Endodermal cell (in vitro differentiated cells): ENCODE data around the gene DCAF5. TPM values are rescaled to one million over a fixed set of nuclear protein-coding genes. Genes with fewer than 3 reads are reported as not detected.
"Not testable (repeated sequence)": the region's sequence is repeated elsewhere in the genome, so short reads cannot be mapped to it uniquely, and the experiment has no call there.

ENCODE experiments used
- DNase-seq: peaks from one replicate; pipeline ENCODE4 v3.0.0-alpha.2; 2017
- H3K27ac ChIP-seq: 2 replicates; pipeline ENCODE4 v1.5.1; 2013; ENCODE audit warnings: mild to moderate bottlenecking, low read depth, low read length, moderate library complexity
- H3K27me3 ChIP-seq: 2 replicates; pipeline ENCODE4 v1.6.1; 2013; ENCODE audit warnings: mild to moderate bottlenecking, low read length, moderate library complexity; ENCODE audit not compliant: insufficient read depth, control insufficient read depth, poor library complexity, severe bottlenecking
- H3K36me3 ChIP-seq: 2 replicates; pipeline ENCODE4 v1.7.0; 2013; ENCODE audit warnings: mild to moderate bottlenecking, low read length, moderate library complexity; ENCODE audit not compliant: control insufficient read depth, insufficient read depth
- H3K4me1 ChIP-seq: one replicate; pipeline ENCODE4 v1.7.0; 2013; ENCODE audit warnings: low read length; ENCODE audit not compliant: control insufficient read depth, insufficient read depth
- H3K4me3 ChIP-seq: 2 replicates; pipeline ENCODE4 v1.5.1; 2013; ENCODE audit warnings: mild to moderate bottlenecking, low read length, moderate library complexity
- H3K9ac ChIP-seq: 2 replicates; pipeline ENCODE4 v1.6.1; 2013; ENCODE audit warnings: mild to moderate bottlenecking, low read length, moderate library complexity; ENCODE audit not compliant: poor library complexity, severe bottlenecking; ENCODE audit errors: extremely low read depth
- H3K9me3 ChIP-seq: 2 replicates; pipeline ENCODE4 v1.6.1; 2013; ENCODE audit warnings: mild to moderate bottlenecking, low read length, moderate library complexity; ENCODE audit not compliant: control insufficient read depth
- H3K27ac Mint-ChIP-seq: 2 replicates; pipeline ENCODE4 v1.8.0; 2020; ENCODE audit warnings: mixed read lengths
- H3K27me3 Mint-ChIP-seq: 2 replicates; pipeline ENCODE4 v1.8.0; 2021; ENCODE audit warnings: mild to moderate bottlenecking, mixed read lengths; ENCODE audit not compliant: insufficient read depth
- H3K36me3 Mint-ChIP-seq: 2 replicates; pipeline ENCODE4 v1.8.0; 2020; ENCODE audit warnings: low read depth, mixed read lengths
- H3K4me1 Mint-ChIP-seq: 2 replicates; pipeline ENCODE4 v1.8.0; 2020; ENCODE audit warnings: mixed read lengths
- H3K4me3 Mint-ChIP-seq: 2 replicates; pipeline ENCODE4 v1.8.0; 2020; ENCODE audit warnings: mild to moderate bottlenecking, moderate library complexity, mixed read lengths
- H3K9me3 Mint-ChIP-seq: 2 replicates; pipeline ENCODE4 v1.8.0; 2020; ENCODE audit warnings: mild to moderate bottlenecking, mixed read lengths
- WGBS, 2 experiments: methylation state at CpG; one replicate each; pipeline versions ENCODE4 v1.1.5 to v1.1.7; 2013; ENCODE audit warnings: missing lambda C conversion rate in 2 of 2, mixed read lengths in 1 of 2; ENCODE audit not compliant: insufficient coverage in 1 of 2, insufficient read length in 1 of 2; 5-methylcytosine and 5-hydroxymethylcytosine counted together
- total RNA-seq, 2 donors: library from RNA; stranded (reverse); fragmentation: NEBNext Ultra II Directional in 1 of 2; extraction: Animal tissue kit (Norgen Biotek cat#: 25700) in 1 of 2; gene quantifications; 2 replicates in 1 of 2; 3 replicates in 1 of 2; pipeline ENCODE4 v1.2.1, GENCODE V29; 2021
- TF ChIP-seq, protein P1 (sequence below): fragments of 200-600 bp; sonication (generic); conservative IDR thresholded peaks from 2 replicates; pipeline ENCODE4 v1.5.0; 2021; ENCODE audit warnings: antibody characterized with exemption, mild to moderate bottlenecking

The DCAF5 gene
- total RNA-seq, 2 donors from 2014 or later: 61.1 to 69.6 TPM

DNA sequence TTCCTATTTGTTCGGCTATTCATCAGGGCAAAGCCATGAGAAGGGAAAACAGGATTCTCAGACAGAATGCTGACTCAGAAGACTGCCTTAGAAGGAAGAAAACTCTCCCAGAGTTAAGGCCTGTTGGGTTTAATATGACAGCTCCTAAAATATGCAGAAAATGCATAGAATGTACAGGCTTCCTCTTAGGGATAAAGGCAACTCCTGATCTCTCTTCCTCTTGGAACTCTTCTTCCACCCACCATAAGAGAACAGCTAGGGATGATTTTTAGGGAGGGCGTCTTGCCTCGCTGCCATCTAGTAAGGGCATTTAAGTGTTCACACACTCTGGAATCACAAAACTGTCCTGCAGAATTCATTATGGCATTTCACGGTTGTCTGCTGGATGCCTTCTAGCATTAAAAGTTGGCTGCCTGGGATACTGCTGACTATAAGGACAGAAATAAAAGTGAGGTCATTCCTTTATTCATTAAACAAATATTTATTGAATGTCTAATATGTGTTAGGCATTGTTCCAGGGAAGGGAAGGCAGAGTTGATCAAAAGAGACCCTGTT is 73.7 kb downstream of the DCAF5 start:
- Mint-ChIP-seq H3K36me3 (peaks cover 51% of the 10 kb centered on the region), H3K4me3 (no peak overlapping the region), H3K27me3 (no peaks in the 10 kb centered on the region), H3K27ac (peak overlapping the region; percentile 45), H3K4me1 (peaks cover 44% of the 10 kb centered on the region), H3K9me3 (no peaks in the 10 kb centered on the region)
- TF ChIP-seq, protein P1, sequence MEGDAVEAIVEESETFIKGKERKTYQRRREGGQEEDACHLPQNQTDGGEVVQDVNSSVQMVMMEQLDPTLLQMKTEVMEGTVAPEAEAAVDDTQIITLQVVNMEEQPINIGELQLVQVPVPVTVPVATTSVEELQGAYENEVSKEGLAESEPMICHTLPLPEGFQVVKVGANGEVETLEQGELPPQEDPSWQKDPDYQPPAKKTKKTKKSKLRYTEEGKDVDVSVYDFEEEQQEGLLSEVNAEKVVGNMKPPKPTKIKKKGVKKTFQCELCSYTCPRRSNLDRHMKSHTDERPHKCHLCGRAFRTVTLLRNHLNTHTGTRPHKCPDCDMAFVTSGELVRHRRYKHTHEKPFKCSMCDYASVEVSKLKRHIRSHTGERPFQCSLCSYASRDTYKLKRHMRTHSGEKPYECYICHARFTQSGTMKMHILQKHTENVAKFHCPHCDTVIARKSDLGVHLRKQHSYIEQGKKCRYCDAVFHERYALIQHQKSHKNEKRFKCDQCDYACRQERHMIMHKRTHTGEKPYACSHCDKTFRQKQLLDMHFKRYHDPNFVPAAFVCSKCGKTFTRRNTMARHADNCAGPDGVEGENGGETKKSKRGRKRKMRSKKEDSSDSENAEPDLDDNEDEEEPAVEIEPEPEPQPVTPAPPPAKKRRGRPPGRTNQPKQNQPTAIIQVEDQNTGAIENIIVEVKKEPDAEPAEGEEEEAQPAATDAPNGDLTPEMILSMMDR: no peak
- peaks cover 71% of the 10 kb centered on the region for H3K36me3 ChIP-seq
- H3K4me3 ChIP-seq: no peak overlapping the region
- no peaks in the 10 kb centered on the region for H3K9me3 ChIP-seq
- 88 to 95% methylated on average over 3 to 4 of the region's 4 CpGs for WGBS, 2 experiments
- H3K9ac ChIP-seq: no peak overlapping the region
- no peak for DNase-seq
- H3K27ac ChIP-seq: peak overlapping the region; percentile 78
- H3K27me3 ChIP-seq: no peaks in the 10 kb centered on the region
- H3K4me1 ChIP-seq: no peaks in the 10 kb centered on the region

DNA sequence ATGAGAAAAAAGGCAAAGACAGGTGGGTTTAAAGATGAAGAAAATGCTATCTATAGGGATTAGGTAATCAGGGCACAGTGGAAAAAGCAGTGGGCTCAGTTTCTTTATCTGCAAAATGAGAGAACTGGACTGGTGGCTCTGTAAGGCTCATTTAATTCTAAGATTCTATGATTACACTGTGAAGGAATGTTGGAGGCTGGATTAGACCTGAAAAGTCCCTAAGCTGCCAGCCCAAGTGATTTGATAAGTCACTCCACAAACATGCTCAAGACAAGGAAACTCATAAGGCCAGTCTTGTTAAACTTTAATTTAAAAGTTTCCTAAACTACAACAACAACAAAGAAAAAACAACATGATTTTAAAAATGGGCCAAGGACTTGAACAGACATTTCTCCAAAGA is 75.1 kb downstream of the DCAF5 start:
- Mint-ChIP-seq H3K4me1 (peaks cover 44% of the 10 kb centered on the region), H3K36me3 (peaks cover 51% of the 10 kb centered on the region), H3K27ac (peak overlapping the region; percentile 80), H3K4me3 (no peak overlapping the region), H3K27me3 (no peaks in the 10 kb centered on the region), H3K9me3 (no peaks in the 10 kb centered on the region)
- H3K4me3 ChIP-seq: no peak overlapping the region
- no peaks in the 10 kb centered on the region for H3K9me3 ChIP-seq
- H3K27ac ChIP-seq: no peak overlapping the region
- peaks cover 71% of the 10 kb centered on the region for H3K36me3 ChIP-seq
- H3K4me1 ChIP-seq: peaks cover 3% of the 10 kb centered on the region
- no peak overlapping the region for H3K9ac ChIP-seq
- DNase-seq: no peak
- TF ChIP-seq, protein P1: no peak
- H3K27me3 ChIP-seq: no peaks in the 10 kb centered on the region

DNA sequence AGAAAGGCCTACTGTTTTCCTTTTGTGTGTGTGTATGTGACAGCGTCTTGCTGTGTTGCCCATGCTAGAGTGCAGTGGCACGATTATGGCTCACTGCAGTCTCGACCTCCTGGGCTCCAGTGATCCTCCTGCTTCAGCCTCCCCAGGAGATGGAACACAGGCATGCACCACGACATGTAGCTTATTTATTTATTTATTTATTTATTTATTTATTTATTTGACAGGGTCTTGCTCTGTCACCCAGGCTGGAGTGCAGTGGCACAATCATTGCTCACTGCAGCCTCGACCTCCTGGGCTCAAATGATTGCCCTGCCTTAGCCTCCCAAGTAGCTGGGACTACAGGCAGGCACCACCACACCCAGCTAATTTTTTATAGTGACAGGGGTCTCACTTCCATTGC is 75.7 kb downstream of the DCAF5 start:
- Mint-ChIP-seq H3K4me1 (peaks cover 44% of the 10 kb centered on the region), H3K36me3 (peaks cover 56% of the 10 kb centered on the region), H3K27ac (peak overlapping the region; percentile 49)
- H3K27ac ChIP-seq, H3K4me1 ChIP-seq, H3K9ac ChIP-seq, H3K9me3 ChIP-seq, H3K4me3 ChIP-seq, H3K4me3 Mint-ChIP-seq, DNase-seq, H3K27me3 ChIP-seq, H3K27me3 Mint-ChIP-seq, H3K9me3 Mint-ChIP-seq: not testable (repeated sequence)
- 96% methylated on average over 4 of the region's 5 CpGs; no CpG with 5 or more reads in 1 of the 2 experiments for WGBS, 2 experiments
- H3K36me3 ChIP-seq: peaks cover 71% of the 10 kb centered on the region

DNA sequence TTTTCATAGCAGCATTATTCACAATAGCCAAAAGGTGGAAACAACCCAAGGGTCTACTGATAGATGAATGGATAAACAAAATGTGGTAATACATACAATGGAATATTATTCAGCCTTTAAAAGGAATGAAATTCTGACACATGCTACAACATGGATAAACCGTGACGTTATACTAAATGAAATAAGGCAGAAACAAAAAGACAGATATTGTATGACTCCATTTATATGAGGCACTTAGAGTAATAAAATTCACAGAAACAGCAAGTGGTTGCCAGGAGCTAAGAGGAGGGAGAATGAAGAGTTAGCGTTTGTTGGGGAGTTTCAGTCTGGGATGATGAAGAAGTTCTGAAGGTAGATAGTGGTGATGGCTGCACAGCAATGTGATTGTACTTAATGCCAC is 76.6 kb downstream of the DCAF5 start:
- peaks cover 3% of the 10 kb centered on the region for H3K4me1 ChIP-seq
- H3K27me3 ChIP-seq: no peaks in the 10 kb centered on the region
- Mint-ChIP-seq H3K27me3 (no peaks in the 10 kb centered on the region), H3K27ac (no peak overlapping the region), H3K4me3 (no peak overlapping the region), H3K9me3 (no peaks in the 10 kb centered on the region), H3K4me1 (peaks cover 35% of the 10 kb centered on the region), H3K36me3 (peaks cover 53% of the 10 kb centered on the region)
- 84 to 100% methylated on average over 1 to 3 of the region's 3 CpGs for WGBS, 2 experiments
- peaks cover 70% of the 10 kb centered on the region for H3K36me3 ChIP-seq
- H3K9ac ChIP-seq: no peak overlapping the region
- H3K4me3 ChIP-seq: no peak overlapping the region
- no peak for DNase-seq
- TF ChIP-seq, protein P1: no peak
- H3K27ac ChIP-seq: no peak overlapping the region
- H3K9me3 ChIP-seq: no peaks in the 10 kb centered on the region
